GM21528 (cell line): ENCODE results near the gene STK40.

Source experiments
- ATAC-seq: cut with Tn5 transposase; IDR thresholded peaks from one replicate; pipeline ENCODE4 v1.9.1; 2021; ENCODE audit warnings: mild to moderate bottlenecking, moderate library complexity; ENCODE audit not compliant: unreplicated experiment, low FRiP score

The STK40 gene

GRCh38 chr1:36377791-36378492 lies 7.8 kb downstream of the STK40 start:
- ATAC-seq: no peak

DNA sequence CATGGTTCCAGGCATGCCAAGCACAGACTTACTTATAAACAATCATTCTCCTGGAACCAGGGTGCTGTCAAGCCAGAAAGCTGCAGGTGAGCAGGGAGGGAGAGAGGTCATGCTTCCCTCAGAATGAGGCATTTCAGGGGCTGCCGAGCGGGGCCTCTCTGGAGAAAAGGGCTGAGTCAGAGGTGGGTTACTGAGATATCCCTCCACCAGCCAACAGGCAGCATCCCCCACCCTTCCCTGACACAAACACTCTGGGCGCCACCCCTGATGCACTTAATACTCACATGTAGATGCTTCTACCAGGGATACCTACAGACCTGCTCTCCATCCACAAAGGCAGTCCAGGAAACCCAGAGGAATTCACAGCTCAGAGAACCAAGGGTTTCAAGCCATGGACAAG lies 13.1 kb downstream of the STK40 start:
- no peak for ATAC-seq

DNA sequence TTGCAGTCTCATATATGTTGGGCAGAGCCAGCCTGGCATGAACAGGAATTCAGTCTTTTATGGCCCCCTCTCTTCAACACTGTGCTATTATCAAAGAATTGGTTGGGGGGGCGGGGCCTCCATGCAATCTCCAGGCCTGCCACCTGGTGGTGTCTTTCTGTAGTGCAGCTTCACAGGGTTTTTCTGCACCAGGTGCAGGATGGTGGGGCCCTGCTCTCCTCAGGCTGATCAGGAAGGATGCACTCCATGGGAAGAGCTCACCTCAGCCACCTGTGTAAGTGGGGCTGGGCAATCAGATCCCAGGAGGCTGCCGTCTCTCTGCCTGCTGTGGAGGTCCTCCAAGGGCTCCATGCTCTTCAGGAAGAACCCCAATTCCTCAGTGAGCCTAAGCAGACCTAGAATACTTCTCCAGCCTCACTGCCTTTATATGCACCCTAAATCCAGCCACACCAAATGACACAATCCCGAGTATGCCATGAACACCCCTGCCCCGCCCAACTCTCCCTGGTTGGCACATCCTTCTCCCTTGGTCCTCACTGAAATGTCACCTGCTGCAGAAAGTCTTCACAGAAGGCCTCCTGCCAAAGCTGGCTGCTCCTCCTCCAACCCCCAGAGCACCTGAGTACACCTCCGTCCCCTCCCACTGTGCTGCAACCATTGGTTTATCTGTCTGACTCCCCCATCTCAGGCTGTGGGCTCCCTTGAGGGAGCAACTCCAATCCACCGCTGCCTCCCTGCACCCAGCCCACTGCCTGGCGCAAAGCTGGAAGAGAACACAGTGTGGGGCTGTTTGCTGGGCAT lies 16.5 kb downstream of the STK40 start:
- ATAC-seq: no peak

DNA sequence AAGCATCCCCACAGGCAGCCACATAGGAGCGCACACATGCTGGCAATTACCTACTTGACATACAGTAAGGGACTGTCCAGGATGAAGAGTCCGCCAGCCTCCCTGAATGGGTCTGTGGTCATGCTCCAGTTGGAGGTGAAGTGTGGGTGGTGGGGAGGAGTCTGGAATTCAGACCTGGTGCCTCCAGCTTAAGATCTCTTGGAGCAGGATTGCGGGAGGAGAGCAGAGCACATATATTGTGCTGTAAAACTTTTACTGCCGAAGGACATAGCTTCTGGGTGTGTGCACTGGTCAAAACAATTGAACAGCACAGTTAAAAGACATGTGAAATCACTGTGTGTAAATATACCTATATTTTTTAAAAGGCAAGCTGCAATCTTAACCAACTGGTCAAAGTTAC lies 17.9 kb downstream of the STK40 start:
- ATAC-seq: no peak

GRCh38 chr1:36367066-36367465 lies 18.7 kb downstream of the STK40 start:
- ATAC-seq: no peak

DNA sequence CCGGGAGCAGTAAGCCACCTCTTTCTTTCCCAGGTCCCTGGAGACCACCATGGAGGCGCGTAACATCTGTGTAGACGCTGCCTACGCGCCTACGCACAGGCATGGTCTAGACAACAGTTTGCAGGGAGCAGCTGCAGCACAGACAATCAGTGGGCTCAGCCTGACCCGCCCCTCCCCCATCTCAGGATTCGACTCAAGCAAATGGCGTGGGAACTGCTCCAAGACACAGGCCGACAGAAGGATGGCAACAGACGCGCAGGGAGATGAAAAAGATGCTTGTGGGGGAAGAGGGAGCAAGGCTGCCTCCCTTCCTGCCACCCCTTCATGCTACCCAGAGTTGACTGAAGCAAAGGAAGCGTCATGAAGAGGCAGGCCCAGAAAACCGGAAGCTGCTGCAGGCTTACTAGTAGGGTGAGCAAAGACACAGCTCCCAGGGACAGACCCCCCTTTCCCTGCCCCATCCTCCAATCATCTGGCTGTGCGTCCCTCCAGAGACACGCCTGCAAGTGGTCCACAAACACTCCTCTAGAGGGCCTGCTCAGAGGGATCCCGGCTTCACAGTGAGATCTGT lies 19.5 kb downstream of the STK40 start:
- no peak for ATAC-seq

DNA sequence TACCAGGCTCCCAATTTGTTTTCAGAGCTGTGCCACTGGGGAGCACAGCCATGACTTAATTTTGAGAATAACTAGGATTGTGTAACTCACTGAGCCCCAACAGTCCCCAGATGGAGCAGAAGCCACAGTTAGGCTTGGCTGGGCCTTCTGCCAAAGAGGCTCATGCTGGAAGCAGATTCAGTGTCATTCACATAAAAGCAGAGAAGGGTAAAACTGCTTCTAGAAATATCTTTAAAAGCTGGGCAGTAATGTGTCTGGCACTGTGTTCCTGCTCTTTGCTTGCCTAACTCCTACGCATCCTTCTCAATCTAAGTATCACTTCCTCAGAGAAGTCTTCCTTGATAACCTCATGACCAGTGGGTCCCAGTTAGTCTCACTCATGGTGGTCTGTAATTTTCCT lies 20.3 kb downstream of the STK40 start:
- ATAC-seq: no peak

DNA sequence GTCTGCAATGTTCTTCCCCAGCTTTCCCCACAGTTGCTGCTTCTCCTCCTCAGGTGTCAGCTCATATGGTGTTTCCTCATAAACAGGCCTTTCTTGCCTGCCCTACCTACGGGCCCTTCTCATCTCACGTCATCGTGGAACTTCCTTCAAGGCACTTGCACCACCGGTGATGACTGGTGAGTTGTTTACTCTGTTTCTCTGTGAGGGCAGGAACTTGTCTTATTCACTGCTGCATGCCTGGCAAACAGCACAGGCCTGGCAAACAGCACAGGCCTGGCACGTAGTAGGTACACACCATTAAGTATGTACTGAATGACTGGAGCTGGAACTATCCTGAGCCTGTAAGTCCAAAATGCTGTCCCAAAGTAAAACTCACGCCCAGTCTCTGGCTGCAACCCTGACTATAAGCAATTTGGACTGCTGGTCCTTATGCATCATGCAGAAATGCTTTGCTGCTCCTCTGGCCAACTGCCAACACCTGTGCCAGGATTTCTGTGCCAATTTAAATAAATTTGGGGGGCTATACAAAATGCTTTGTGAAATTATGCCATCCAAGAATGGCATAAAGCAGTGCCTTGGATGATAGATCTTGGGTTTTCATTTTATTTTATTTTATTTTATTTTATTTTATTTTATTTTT lies 25.7 kb downstream of the STK40 start:
- ATAC-seq: no peak

DNA sequence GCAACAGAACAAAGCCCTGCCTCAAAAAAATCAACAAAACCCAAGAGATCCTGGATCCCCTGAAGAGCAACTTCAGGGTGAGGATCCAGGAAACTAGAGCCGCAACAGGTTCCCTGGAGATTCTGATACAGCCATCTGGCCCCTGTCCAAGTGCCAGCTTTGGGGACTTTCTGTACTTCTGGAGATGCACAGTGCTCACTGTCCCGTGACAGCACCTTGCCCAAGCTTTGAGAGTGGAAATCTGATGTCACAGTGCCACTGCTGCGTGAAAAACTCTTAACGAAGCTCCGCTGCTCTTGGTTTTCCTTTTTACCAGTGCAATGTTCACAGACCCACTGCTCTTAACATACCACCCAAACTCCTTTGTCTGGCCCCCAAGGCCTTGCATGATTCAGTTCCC lies 26.3 kb downstream of the STK40 start:
- ATAC-seq: no peak

DNA sequence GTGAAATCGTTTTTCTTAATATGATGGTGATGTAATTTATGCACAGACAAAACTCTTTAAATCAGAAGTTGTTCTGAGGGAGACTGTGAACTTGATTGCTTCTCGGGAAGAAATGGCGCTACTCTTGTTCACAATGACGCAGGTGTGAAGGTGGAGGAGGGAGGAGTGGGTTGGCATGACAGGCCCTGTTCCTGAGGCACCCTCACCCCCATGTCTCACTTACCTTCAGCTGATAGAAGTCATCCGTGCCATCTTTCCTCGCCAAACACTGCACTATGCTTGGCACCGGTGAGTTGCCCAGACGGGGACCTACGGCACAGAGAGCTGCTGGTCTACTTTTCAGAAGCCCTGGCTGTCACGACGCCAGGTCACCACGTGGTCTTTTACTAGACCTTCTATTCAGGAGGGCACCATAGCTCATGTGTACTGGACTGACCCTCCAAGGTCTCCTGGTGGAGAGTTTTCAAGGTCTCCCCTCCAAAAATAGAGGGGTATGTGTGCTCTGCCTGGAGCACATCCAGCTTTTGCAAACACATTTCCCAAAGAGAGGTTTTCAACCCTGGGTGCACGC lies 27.1 kb downstream of the STK40 start:
- ATAC-seq: no peak

- no peak for ATAC-seq
Observed at GRCh38 chr1:36355811-36356210, 29.9 kb downstream of the STK40 start.

DNA sequence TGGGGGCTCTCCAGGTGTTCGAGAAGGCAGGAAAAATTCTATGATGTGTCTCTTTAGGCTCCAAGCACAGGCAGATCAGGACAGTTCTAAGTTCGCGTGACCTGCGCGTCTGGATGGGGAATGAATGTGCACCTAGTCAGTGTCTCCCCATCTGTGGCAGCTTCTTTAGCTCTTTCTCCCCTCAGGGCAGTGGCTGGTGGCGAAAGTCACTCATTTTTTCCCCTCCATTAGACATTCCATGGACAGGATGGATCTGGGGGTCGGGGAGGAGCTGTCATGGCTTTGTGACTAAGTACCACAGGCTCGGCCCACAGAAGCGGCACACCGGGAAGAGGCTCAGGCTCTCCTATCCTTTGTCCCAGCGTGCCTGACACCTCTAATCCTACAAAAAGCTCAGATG lies 31.2 kb downstream of the STK40 start:
- ATAC-seq: no peak

DNA sequence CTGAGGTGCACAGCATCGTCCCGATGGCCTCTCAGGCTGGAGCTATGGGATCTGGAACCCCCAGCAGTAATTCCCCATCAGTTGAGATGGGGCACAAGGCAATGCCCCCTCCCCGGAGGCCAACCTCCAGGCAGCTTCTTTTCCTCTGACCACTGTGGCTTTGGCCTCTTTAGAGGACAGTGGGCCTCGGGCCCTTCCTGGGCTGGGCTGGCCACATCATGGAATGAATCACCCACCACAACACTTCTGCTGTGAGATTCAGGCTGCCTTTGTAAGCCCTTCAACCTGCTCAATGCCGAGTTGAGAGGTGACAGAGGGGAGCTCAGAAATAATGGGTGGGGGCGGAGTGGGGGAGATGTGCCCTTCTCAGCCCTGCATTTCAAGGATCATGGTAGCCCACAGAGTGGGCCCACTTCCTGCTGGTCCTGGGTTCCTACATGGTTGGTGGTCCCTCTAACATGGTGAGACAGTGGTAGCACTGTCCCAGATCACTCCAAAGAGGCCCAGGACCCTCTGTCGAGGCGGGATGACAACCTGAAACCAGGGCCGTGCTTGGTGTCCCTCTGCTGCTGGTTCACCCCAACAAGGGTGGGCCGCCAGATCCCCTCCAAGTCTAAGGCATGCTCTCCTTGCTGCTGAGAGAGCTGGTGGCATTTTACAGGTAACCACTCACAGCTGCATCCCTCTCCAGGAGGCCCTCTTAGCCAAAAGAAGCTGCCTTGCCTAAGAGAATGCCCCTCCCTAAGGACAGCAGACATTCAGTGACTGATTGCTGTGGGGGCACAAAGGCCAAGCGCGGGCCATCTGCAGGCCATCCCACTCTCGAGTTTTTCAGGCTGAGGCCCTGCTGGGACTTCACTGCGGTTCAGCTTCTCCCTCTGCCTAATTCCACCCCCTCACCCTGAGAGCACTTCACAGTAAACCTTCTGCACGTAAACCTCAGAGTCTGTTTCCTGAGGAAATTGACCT lies 32.5 kb downstream of the STK40 start:
- no peak for ATAC-seq

GRCh38 chr1:36352125-36352909 lies 33.4 kb downstream of the STK40 start:
- ATAC-seq: no peak

- no peak for ATAC-seq
Observed at GRCh38 chr1:36351227-36351977, 34.3 kb downstream of the STK40 start.

GRCh38 chr1:36350659-36351226 lies 35.0 kb downstream of the STK40 start:
- ATAC-seq: no peak

- ATAC-seq: no peak
Observed at GRCh38 chr1:36349839-36350238, 35.9 kb downstream of the STK40 start.

DNA sequence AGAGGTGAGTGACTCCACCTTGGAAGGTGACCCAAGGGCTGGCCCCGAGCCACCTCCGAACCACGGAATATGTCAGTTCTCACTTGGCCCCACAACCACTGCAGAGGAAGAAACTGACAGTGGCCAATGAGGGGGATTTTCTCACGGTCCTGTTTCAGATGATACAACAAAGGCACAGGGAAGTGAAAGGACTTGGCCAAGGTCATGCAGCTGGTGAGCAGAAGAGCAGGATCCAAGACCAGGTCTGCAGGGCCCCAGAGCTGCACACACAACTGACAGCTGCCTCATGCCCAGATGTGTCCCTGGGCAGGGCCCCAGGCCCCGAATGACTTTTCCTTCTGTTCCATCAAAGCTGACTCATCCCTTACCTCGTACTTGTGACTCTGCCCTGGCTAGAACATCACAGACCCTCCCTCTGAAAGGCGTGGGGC lies 36.5 kb downstream of the STK40 start:
- ATAC-seq: no peak
